HL-60 (cell line): ENCODE results near the gene TRIP4.

Source experiments
- DNase-seq, 2 experiments: peaks; one replicate each; pipeline ENCODE4 v3.0.0-alpha.2; 2010 to 2020; ENCODE audit warnings: low read depth in 1 of 2, low spot score in 1 of 2
- H3K27ac ChIP-seq: fragments of 250-450 bp; sonication (Bioruptor Pico); replicated peaks from 2 replicates; pipeline ENCODE4 v1.5.1; 2020; ENCODE audit warnings: mild to moderate bottlenecking, moderate library complexity
- H3K27me3 ChIP-seq: fragments of 250-450 bp; sonication (Bioruptor Pico); 2 replicates; pipeline ENCODE4 v1.5.1; 2021; ENCODE audit warnings: mild to moderate bottlenecking, moderate library complexity; ENCODE audit not compliant: insufficient read depth, poor library complexity, severe bottlenecking
- H3K4me3 ChIP-seq: replicated peaks from 2 replicates; pipeline ENCODE4 v1.5.1; 2011; ENCODE audit warnings: mild to moderate bottlenecking, control low read depth, low read length; ENCODE audit not compliant: insufficient read depth
- CTCF ChIP-seq: IDR thresholded peaks from one replicate; pipeline ENCODE4 v1.5.1; 2011; ENCODE audit warnings: low read length, control low read depth, inconsistent platforms; ENCODE audit not compliant: insufficient read depth
- GABPA ChIP-seq: IDR thresholded peaks from 2 replicates; pipeline ENCODE4 v1.6.1; 2012; ENCODE audit warnings: low read depth
- POLR2AphosphoS5 ChIP-seq: IDR thresholded peaks from 2 replicates; pipeline ENCODE4 v1.6.1; 2012; ENCODE audit warnings: low read depth
- REST ChIP-seq: IDR thresholded peaks from 2 replicates; pipeline ENCODE4 v1.6.1; 2012; ENCODE audit warnings: low read depth; ENCODE audit not compliant: insufficient replicate concordance
- SPI1 ChIP-seq: IDR thresholded peaks from 2 replicates; pipeline ENCODE4 v1.6.1; 2012; ENCODE audit warnings: low read depth, mild to moderate bottlenecking, borderline replicate concordance

TRIP4 gene

GRCh38 chr15:64441852-64442251 is 54.2 kb downstream of the TRIP4 start:
- Histone ChIP-seq H3K27me3 (no peaks in the 10 kb centered on the region), H3K4me3 (no peak overlapping the region), H3K27ac (no peak overlapping the region)
- no peak for DNase-seq
- TF ChIP-seq POLR2AphosphoS5 (no peak), REST (no peak), CTCF (no peak), GABPA (no peak), SPI1 (no peak)

- Histone ChIP-seq H3K27me3 (no peaks in the 10 kb centered on the region), H3K27ac (no peak overlapping the region), H3K4me3 (no peak overlapping the region)
- DNase-seq, result no peak
- TF ChIP-seq REST (no peak), POLR2AphosphoS5 (no peak), GABPA (no peak), SPI1 (no peak), CTCF (no peak)
Measured at GRCh38 chr15:64443016-64443415, 55.4 kb downstream of the TRIP4 start.

GRCh38 chr15:64443747-64444621 is 56.3 kb downstream of the TRIP4 start:
- H3K27ac ChIP-seq, result no peak overlapping the region
- H3K4me3 ChIP-seq, result no peak overlapping the region
- no peaks in the 10 kb centered on the region for H3K27me3 ChIP-seq
- TF ChIP-seq GABPA (no peak), CTCF (no peak), SPI1 (no peak), REST (no peak), POLR2AphosphoS5 (no peak)
- DNase-seq, result peak in 1 of 2 experiments; percentile 4
